Calu3 (cell line): Measurements from ENCODE around the gene DNAJC17. TPM values are rescaled to one million over a fixed set of nuclear protein-coding genes. Genes with fewer than 3 reads are reported as not detected.

Experiments used
- BruUV-seq: library from RNA; stranded (reverse); fragments of 400-500 nt; replicated peaks from 2 replicates; lab custom pipeline; 2021; lab: Mats Ljungman, UMichigan
- CTCF ChIA-PET: fragments of 300-600 bp; sonication (Branson Sonifier 250); formaldehyde crosslinking; loops from one replicate; lab custom pipeline; 2022; ENCODE audit warnings: antibody characterized with exemption; lab: Charles Lee
- DNase-seq: peaks from one replicate; pipeline ENCODE4 v3.0.0; 2022
- H3K27ac Mint-ChIP-seq: one replicate; pipeline ENCODE4 v1.8.0; 2022; ENCODE audit warnings: mixed read lengths; ENCODE audit not compliant: unreplicated experiment
- H3K27me3 Mint-ChIP-seq: one replicate; pipeline ENCODE4 v1.8.0; 2022; ENCODE audit warnings: mixed read lengths; ENCODE audit not compliant: unreplicated experiment
- H3K36me3 Mint-ChIP-seq: one replicate; pipeline ENCODE4 v1.8.0; 2022; ENCODE audit warnings: mild to moderate bottlenecking, moderate library complexity, mixed read lengths; ENCODE audit not compliant: insufficient read depth, unreplicated experiment
- H3K4me1 Mint-ChIP-seq: one replicate; pipeline ENCODE4 v1.8.0; 2022; ENCODE audit warnings: mild to moderate bottlenecking, low read depth, mixed read lengths; ENCODE audit not compliant: unreplicated experiment
- H3K4me3 Mint-ChIP-seq: one replicate; pipeline ENCODE4 v1.8.0; 2022; ENCODE audit warnings: mild to moderate bottlenecking, low read depth, moderate library complexity, mixed read lengths; ENCODE audit not compliant: unreplicated experiment
- H3K9me3 Mint-ChIP-seq: one replicate; pipeline ENCODE4 v1.8.0; 2022; ENCODE audit warnings: low read depth, mixed read lengths; ENCODE audit not compliant: unreplicated experiment
- intact Hi-C: fragments of 100-400 bp; cut with micrococcal nuclease; formaldehyde crosslinking; loops from one replicate; pipeline ENCODE4 v1.10.0; 2022; ENCODE audit not compliant: unreplicated experiment
- total RNA-seq: library from RNA; stranded (reverse); gene quantifications from 2 replicates; pipeline ENCODE4 v1.2.3, GENCODE V29; 2022
- TF ChIP-seq, protein P1 (sequence below): fragments of 200-600 bp; IDR thresholded peaks from one replicate; pipeline ENCODE4 v1.8.0; 2022; ENCODE audit warnings: antibody characterized with exemption; ENCODE audit not compliant: unreplicated experiment

Gene DNAJC17
- total RNA-seq, 1 experiment from 2014 or later = 17.4 TPM

DNA sequence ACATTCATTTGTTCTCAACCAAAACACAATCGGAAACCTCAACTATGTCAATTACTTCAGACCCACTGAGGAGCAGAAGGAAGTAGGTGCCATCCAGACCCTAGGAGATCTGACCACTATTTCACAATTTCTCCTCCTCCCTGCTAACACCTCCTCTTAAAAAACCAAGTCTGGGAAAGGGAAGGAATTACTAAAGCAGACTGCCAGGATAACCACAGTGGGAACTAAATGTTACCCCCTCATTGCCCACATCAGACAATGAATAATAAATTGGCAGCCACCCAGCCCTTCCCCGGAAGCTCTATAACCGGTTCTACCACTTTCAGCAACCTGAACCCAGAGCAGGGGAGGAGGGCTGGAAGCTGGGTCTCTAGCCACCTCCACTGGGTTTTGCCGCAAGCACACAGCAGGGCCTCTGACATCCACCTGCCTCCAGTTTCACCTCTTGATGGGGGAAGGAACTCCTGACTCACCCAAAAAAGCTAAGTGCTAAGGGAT, 19.9 kb downstream of the DNAJC17 start:
- H3K27me3 Mint-ChIP-seq = no peaks in the 10 kb centered on the region
- peaks cover 10% of the 10 kb centered on the region for H3K4me1 Mint-ChIP-seq
- no peaks in the 10 kb centered on the region for H3K9me3 Mint-ChIP-seq
- no TSS peak for BruUV-seq
- H3K36me3 Mint-ChIP-seq = peaks cover 12% of the 10 kb centered on the region
- CTCF ChIA-PET = interaction anchor here (0.5 to 2.4 kb wide), 4 partner anchors 48 to 107 kb away, joined by 3 to 8 read pairs (median 4); partner anchors contain the start of genes SPINT1 and VPS18
- TF ChIP-seq, protein P1, sequence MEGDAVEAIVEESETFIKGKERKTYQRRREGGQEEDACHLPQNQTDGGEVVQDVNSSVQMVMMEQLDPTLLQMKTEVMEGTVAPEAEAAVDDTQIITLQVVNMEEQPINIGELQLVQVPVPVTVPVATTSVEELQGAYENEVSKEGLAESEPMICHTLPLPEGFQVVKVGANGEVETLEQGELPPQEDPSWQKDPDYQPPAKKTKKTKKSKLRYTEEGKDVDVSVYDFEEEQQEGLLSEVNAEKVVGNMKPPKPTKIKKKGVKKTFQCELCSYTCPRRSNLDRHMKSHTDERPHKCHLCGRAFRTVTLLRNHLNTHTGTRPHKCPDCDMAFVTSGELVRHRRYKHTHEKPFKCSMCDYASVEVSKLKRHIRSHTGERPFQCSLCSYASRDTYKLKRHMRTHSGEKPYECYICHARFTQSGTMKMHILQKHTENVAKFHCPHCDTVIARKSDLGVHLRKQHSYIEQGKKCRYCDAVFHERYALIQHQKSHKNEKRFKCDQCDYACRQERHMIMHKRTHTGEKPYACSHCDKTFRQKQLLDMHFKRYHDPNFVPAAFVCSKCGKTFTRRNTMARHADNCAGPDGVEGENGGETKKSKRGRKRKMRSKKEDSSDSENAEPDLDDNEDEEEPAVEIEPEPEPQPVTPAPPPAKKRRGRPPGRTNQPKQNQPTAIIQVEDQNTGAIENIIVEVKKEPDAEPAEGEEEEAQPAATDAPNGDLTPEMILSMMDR = no peak
- H3K4me3 Mint-ChIP-seq = no peak overlapping the region
- DNase-seq = peak; percentile 82
- peak overlapping the region; percentile 80 for H3K27ac Mint-ChIP-seq
- intact Hi-C loops = loop anchor here (2.0 to 10.0 kb wide), 3 partner anchors 19 to 113 kb away; partner anchors contain the start of gene C15orf62

DNA sequence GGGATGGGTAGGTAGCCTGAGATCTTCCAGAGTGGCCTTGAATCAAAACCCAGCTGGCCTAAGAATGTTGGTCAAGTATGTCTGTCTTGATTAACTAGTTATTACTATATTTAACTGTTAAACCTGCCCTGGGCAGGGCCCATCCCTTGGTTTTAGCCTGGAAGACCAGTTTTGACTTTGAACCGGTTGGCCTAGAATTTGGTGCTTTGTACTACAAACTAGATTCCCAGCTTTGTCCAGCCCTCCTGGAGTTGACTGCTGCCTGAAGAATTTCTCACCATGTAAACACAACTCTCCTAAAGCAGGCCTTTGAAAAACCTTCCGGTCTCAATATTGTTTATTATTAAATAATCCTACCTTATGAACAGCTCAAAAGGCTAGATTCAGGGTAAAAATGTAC, 21.5 kb downstream of the DNAJC17 start:
- peaks cover 12% of the 10 kb centered on the region for H3K36me3 Mint-ChIP-seq

DNA sequence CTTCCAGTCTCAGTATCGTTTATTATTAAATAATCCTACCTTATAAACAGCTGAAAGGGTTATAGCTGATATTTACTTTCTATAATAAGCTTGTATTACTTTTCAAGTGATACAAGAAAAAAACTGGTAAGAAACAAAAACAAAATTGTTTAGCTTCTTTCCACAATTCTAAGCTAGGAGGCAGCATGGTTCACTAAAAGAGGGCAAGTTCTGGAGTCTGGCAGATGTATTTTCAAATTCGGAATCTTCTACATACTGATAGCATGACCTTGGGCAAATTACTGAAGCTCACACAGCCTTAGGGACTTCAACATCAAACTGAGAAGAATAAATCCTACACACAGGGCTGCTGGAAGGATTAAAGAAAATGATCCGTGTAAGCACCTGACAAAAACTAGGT, 22.1 kb downstream of the DNAJC17 start:
- Mint-ChIP-seq H3K9me3 (no peaks in the 10 kb centered on the region), H3K27ac (no peak overlapping the region), H3K4me1 (peaks cover 10% of the 10 kb centered on the region), H3K36me3 (peaks cover 12% of the 10 kb centered on the region), H3K4me3 (no peak overlapping the region), H3K27me3 (no peaks in the 10 kb centered on the region)
- intact Hi-C loops = loop anchor here (5.0 to 10.0 kb wide), 2 partner anchors 62 to 110 kb away; no protein-coding TSS in a partner anchor
- DNase-seq = no peak
- CTCF ChIA-PET = interaction anchor here (0.7 to 3.1 kb wide), 4 partner anchors 8 to 109 kb away, joined by 5 to 22 read pairs (median 11); partner anchors contain the start of gene VPS18
- no TSS peak for BruUV-seq
- TF ChIP-seq, protein P1 = no peak

More for the DNA sequence above, 21.5 kb downstream of the DNAJC17 start:
- intact Hi-C loops = loop anchor here (2.0 to 10.0 kb wide), 3 partner anchors 17 to 111 kb away; partner anchors contain the start of gene C15orf62
- H3K27ac Mint-ChIP-seq = no peak overlapping the region
- DNase-seq = no peak
- no peaks in the 10 kb centered on the region for H3K9me3 Mint-ChIP-seq
- no peaks in the 10 kb centered on the region for H3K27me3 Mint-ChIP-seq
- H3K4me1 Mint-ChIP-seq = peaks cover 10% of the 10 kb centered on the region
- CTCF ChIA-PET = interaction anchor here (1.0 to 3.1 kb wide), 5 partner anchors 9 to 109 kb away, joined by 4 to 22 read pairs (median 8); partner anchors contain the start of gene VPS18
- no peak overlapping the region for H3K4me3 Mint-ChIP-seq
- TF ChIP-seq, protein P1 = no peak
- BruUV-seq = no TSS peak

DNA sequence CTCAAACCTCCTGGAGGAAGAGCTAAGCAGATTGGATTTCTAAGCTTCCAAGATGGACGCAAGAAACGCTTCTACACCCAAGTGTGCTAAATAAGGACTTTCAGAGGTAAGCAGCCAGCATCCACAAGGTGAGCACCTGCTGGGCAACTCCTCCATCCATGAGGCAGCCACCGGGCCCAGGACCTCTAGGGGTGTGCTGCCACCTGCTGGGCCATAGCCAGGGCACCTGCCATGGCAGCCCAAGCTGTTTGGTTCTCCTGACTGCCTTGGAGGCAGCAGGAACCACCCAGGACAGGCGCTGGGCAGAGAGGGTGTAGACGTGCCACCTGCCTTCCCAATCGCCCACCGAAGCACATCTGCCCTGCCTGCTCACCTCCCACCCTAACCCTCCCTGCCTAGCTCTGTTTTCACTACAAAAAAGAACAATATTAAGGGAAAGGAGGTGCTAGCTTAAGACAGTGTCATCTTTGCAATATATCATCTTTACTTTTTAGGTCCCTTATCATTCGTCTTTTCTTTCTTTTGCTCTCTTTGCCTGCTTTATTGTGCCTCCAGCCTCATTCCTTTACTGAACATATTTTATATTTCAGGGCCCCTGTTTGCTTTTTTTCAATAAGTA, 24.6 kb downstream of the DNAJC17 start:
- CTCF ChIA-PET = interaction anchor here (0.9 to 2.2 kb wide), 5 partner anchors 14 to 214 kb away, joined by 4 to 15 read pairs (median 8); partner anchors contain the start of genes C15orf62 and RPUSD2
- TF ChIP-seq, protein P1 = peak; percentile 46
- BruUV-seq = no TSS peak
- peak; percentile 85 for DNase-seq
- no peaks in the 10 kb centered on the region for H3K27me3 Mint-ChIP-seq
- H3K9me3 Mint-ChIP-seq = no peaks in the 10 kb centered on the region
- no peaks in the 10 kb centered on the region for H3K4me1 Mint-ChIP-seq
- peak overlapping the region; percentile 33 for H3K27ac Mint-ChIP-seq
- H3K4me3 Mint-ChIP-seq = no peak overlapping the region
- intact Hi-C loops = loop anchor here (10.0 kb wide), 1 partner anchor 108 kb away; no protein-coding TSS in a partner anchor
- peaks cover 12% of the 10 kb centered on the region for H3K36me3 Mint-ChIP-seq
